Panc1 (cell line): Measurements from ENCODE around the gene HS3ST6. TPM values are rescaled to one million over a fixed set of nuclear protein-coding genes. Genes with fewer than 3 reads are reported as not detected.

Experiments used
- ATAC-seq: fragments of 200-7000 bp; cut with Tn5 transposase; 2 replicates; pipeline ENCODE4 v1.9.1; 2020; ENCODE audit warnings: mild to moderate bottlenecking, moderate library complexity
- BruUV-seq: library from RNA; stranded (reverse); fragments of 400-500 nt; replicated peaks from 2 replicates; lab custom pipeline; 2021; lab: Mats Ljungman, UMichigan
- CTCF ChIA-PET: fragments of 300-600 bp; sonication (Branson Sonifier 250); formaldehyde crosslinking; loops from one replicate; lab custom pipeline; 2022; ENCODE audit warnings: antibody characterized with exemption; lab: Charles Lee
- POLR2A ChIA-PET: fragments of 300-600 bp; sonication (Branson Sonifier 250); formaldehyde crosslinking; loops from one replicate; lab custom pipeline; 2022; ENCODE audit warnings: antibody characterized with exemption; lab: Charles Lee
- DNase-seq: peaks from one replicate; pipeline ENCODE4 v3.0.0-alpha.2; 2010; ENCODE audit warnings: low read depth, low spot score
- H3K27ac ChIP-seq: 2 replicates; pipeline ENCODE4 v1.5.1; 2011; ENCODE audit warnings: mild to moderate bottlenecking, low read length, inconsistent platforms
- H3K27me3 ChIP-seq: fragments of 200-500 bp; sonication (Bioruptor generic); 2 replicates; pipeline ENCODE4 v1.6.0; 2014; ENCODE audit warnings: low read length, inconsistent platforms; ENCODE audit not compliant: control insufficient read depth, insufficient read depth
- H3K36me3 ChIP-seq: fragments of 200-500 bp; sonication (Bioruptor generic); 2 replicates; pipeline ENCODE4 v1.5.1; 2014; ENCODE audit warnings: inconsistent platforms, mild to moderate bottlenecking, low read length, moderate library complexity; ENCODE audit not compliant: control insufficient read depth, insufficient read depth
- H3K4me1 ChIP-seq: 2 replicates; pipeline ENCODE4 v1.5.1; 2011; ENCODE audit warnings: inconsistent platforms, mild to moderate bottlenecking, low read length, moderate library complexity; ENCODE audit not compliant: control insufficient read depth, insufficient read depth
- H3K4me3 ChIP-seq, 2 experiments: 2 replicates each; pipeline ENCODE4 v1.5.1; 2011 to 2012; ENCODE audit warnings: low read depth in 2 of 2, low read length in 2 of 2, mild to moderate bottlenecking in 2 of 2, inconsistent platforms in 1 of 2, moderate library complexity in 1 of 2
- H3K9me3 ChIP-seq: fragments of 200-500 bp; sonication (Bioruptor generic); 2 replicates; pipeline ENCODE4 v1.5.1; 2014; ENCODE audit warnings: low read depth, mild to moderate bottlenecking, inconsistent platforms, low read length, moderate library complexity; ENCODE audit not compliant: control insufficient read depth, insufficient read depth
- CTCF ChIP-seq: fragments of 450-650 bp; IDR thresholded peaks from 2 replicates; pipeline ENCODE4 v1.5.1; 2017; ENCODE audit warnings: mild to moderate bottlenecking
- POLR2AphosphoS5 ChIP-seq: IDR thresholded peaks from 2 replicates; pipeline ENCODE4 v1.6.1; 2012; ENCODE audit warnings: mild to moderate bottlenecking, low read depth, low read length, moderate library complexity
- REST ChIP-seq, 2 experiments: IDR thresholded peaks; 2 replicates each; pipeline ENCODE4 v1.6.1; 2011 to 2012; ENCODE audit warnings: low read depth in 2 of 2, control low read depth in 1 of 2, low read length in 1 of 2, mild to moderate bottlenecking in 1 of 2, moderate library complexity in 1 of 2; ENCODE audit not compliant: insufficient read depth in 1 of 2
- SIN3A ChIP-seq: IDR thresholded peaks from 2 replicates; pipeline ENCODE4 v1.6.1; 2012; ENCODE audit warnings: low read depth, mild to moderate bottlenecking, low read length, moderate library complexity, borderline replicate concordance; ENCODE audit not compliant: insufficient read depth
- TCF7L2 ChIP-seq: IDR thresholded peaks from 2 replicates; pipeline ENCODE4 v1.6.1; 2011; ENCODE audit warnings: mild to moderate bottlenecking, low read depth, low read length, inconsistent platforms
- in situ Hi-C: cut with HindIII; loops from 2 replicates; pipeline ENCODE4 v1.10.0; 2016; ENCODE audit warnings: low sequenced_read_pairs, low pct_unique_long_range_greater_than_20kb
- intact Hi-C: fragments of 100-400 bp; cut with micrococcal nuclease; formaldehyde crosslinking; loops from one replicate; pipeline ENCODE4 v1.10.0; 2022; ENCODE audit not compliant: unreplicated experiment
- total RNA-seq: library from RNA; stranded (reverse); gene quantifications from one replicate; pipeline ENCODE4 v1.2.1, GENCODE V29; 2021; ENCODE audit not compliant: unreplicated experiment

Gene HS3ST6
- total RNA-seq, 1 experiment from 2014 or later = 3.3 TPM

GRCh38 chr16:1936945-1937479 is 18.8 kb upstream of the HS3ST6 start:
- H3K27ac ChIP-seq = no peak overlapping the region
- no TSS peak for BruUV-seq
- H3K27me3 ChIP-seq = no peaks in the 10 kb centered on the region
- no peak overlapping the region for H3K4me3 ChIP-seq
- intact Hi-C loops = no loop called here
- ChIA-PET CTCF (interaction anchor here (0.7 kb wide), 2 partner anchors 70 to 162 kb away, joined by 4 to 9 read pairs; no protein-coding TSS in a partner anchor), POLR2A (no interaction called here)
- TF ChIP-seq POLR2AphosphoS5 (no peak), TCF7L2 (no peak), CTCF (no peak)
- DNase-seq = no peak
- H3K36me3 ChIP-seq = no peaks in the 10 kb centered on the region
- ATAC-seq = no peak
- in situ Hi-C loops = no loop called here
- no peaks in the 10 kb centered on the region for H3K9me3 ChIP-seq
- H3K4me1 ChIP-seq = peaks cover 14% of the 10 kb centered on the region

GRCh38 chr16:1933097-1933661 is 15.0 kb upstream of the HS3ST6 start:
- no peaks in the 10 kb centered on the region for H3K27me3 ChIP-seq
- ChIA-PET CTCF (no interaction called here), POLR2A (no interaction called here)
- H3K36me3 ChIP-seq = no peaks in the 10 kb centered on the region
- no TSS peak for BruUV-seq
- ATAC-seq = no peak
- in situ Hi-C loops = no loop called here
- intact Hi-C loops = loop anchor here (5.0 kb wide), 1 partner anchor 71 kb away; no protein-coding TSS in a partner anchor
- TF ChIP-seq SIN3A (no peak), POLR2AphosphoS5 (no peak), REST (IDR thresholded peaks at IDR 0.05; ENCODE audit: insufficient read depth in 1 of 2, low read depth in 2 of 2, low read length in 1 of 2) (no peak), CTCF (no peak), TCF7L2 (no peak)
- no peaks in the 10 kb centered on the region for H3K9me3 ChIP-seq
- no peak overlapping the region for H3K27ac ChIP-seq
- peaks cover 8% of the 10 kb centered on the region for H3K4me1 ChIP-seq
- H3K4me3 ChIP-seq = no peak overlapping the region
- DNase-seq = no peak
